GM19463 (cell line): ENCODE measurements around the gene WDR38.

Experiments
- ATAC-seq: cut with Tn5 transposase; IDR thresholded peaks from one replicate; pipeline ENCODE4 v1.9.1; 2021; ENCODE audit warnings: mild to moderate bottlenecking, moderate library complexity; ENCODE audit not compliant: unreplicated experiment

Gene WDR38, protein sequence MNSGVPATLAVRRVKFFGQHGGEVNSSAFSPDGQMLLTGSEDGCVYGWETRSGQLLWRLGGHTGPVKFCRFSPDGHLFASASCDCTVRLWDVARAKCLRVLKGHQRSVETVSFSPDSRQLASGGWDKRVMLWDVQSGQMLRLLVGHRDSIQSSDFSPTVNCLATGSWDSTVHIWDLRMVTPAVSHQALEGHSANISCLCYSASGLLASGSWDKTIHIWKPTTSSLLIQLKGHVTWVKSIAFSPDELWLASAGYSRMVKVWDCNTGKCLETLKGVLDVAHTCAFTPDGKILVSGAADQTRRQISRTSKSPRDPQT

DNA sequence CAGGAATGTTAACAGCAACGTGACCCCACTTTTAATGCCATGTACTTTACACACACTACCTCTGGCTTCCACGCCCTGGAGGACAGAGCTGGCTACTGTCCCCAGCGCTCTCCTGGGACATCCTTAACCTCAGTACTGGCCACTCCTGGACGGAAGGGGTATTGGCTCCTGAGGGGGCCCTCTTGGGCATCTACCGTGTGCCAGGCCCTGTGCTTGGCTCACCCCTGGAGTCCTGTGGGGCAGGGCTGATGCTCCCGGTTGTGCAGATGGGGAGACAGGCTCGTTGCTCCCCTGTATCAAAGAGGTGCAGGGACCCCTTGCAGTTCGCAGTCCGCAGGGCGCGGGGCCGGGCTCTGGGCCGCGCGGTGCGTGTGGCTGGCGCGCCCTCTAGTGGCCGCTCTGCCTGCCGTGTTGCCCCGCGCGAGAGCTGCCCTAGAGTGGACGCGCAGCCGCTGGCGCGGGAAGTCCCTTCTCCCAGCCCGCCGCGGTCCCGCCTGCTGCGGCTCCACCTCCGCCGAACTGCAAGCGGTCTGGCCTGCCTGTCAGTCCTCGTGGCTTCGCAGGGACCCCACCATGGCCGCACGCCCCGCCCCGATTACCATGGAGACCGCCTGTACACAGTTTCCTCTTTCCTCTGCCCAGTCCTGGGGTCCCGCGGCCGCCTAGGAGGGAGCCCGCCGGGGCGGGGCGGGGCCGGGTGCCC, at the start of gene WDR38:
Gene WDR38 (plus strand): TSS at position 632 of the 703 bp plus-strand sequence. CDS start 72 bp downstream, outside the sequence.
- ATAC-seq, result peak; percentile 81

DNA sequence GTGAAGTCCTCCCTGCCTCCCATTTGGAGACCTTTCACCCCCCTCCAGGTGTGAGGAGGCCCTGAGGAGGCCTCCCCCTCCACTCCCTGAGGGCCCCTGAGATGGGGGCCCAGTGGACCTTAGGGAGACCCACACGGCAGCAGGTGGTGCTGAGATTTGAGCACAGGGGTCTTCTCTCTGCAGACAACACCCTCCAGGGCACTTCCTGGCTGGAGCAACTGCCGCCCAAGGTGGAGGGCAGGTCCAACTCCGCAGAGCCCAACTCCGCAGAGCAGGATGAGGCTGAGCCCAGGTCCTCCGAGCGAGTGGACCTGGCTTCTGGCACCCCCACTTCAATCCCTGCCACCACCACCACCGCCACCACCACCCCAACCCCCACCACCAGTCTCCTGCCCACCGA, 49.3 kb upstream of the WDR38 start:
- no peak for ATAC-seq

DNA sequence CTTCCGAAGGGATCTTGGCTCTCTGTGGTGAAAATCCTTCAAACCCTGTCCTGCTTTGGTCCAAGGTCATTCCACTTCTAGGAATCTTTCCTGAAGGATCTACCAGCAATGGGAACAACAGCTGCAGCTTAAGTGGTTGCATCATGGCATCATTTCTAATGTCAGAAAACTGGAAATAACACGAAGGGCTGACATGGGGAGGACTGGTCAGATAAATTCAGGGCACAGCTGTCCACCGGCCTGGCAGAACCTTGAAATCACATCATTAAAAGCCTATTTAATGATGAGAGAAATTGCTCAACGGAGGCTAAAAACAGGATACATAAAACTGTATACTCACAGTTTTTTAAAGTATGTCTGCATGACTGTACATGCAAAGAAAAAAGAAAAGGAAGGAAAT, 48.1 kb upstream of the WDR38 start:
- ATAC-seq, result no peak

DNA sequence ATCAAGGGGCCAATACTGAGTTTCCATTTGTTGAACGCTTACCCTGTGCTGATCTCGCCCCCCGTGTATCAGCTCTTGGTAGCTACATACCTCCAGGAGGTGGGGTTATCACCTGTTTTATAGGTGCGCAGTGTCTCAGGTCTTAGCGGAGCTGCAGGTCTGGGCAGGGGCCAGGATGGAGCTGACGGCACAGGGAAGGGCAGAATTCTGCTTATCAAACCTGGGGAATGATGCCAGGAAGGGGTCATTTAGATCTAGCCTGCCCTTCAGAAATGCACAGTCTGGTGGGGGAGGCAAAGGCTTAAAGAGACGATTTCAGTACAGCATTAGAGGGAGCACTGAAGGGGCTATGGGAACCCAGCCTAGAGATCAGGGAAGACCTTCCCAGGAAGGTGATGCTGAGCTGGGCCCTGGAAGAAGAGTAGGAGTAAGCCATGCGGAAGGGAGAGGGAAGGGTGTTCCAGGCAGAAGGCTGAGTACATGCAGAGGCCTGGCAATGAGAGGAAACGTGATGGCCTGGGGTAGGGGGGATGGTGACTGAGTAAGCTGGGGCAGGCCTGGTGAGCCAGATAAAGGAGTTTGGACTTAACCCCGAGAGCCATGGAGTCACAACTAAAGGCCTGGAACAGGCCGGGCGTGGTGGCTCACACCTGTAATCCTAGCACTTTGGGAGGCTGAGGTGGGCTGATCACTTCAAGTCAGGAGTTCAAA, 44.9 kb upstream of the WDR38 start:
- ATAC-seq, result no peak

DNA sequence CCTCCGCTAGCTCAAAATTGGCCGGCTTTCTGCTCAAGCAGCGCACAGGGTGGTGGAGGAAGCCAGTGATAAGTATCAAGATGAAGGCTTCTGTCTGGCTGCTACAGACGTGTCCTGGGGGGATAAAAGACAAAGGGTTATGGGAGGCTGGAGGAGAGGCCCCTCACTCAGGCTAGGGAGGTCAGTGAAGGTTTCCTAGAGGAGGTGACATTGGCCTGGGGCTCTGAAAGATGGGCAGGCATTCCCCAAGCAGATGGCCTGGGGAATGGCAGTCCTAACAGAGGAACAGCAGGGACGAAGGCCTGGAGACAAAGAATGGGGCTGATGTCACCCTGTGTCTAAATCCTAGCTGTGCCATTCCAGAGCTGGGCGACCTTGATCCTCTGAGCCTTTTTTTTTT, 44.0 kb upstream of the WDR38 start:
- ATAC-seq, result no peak

DNA sequence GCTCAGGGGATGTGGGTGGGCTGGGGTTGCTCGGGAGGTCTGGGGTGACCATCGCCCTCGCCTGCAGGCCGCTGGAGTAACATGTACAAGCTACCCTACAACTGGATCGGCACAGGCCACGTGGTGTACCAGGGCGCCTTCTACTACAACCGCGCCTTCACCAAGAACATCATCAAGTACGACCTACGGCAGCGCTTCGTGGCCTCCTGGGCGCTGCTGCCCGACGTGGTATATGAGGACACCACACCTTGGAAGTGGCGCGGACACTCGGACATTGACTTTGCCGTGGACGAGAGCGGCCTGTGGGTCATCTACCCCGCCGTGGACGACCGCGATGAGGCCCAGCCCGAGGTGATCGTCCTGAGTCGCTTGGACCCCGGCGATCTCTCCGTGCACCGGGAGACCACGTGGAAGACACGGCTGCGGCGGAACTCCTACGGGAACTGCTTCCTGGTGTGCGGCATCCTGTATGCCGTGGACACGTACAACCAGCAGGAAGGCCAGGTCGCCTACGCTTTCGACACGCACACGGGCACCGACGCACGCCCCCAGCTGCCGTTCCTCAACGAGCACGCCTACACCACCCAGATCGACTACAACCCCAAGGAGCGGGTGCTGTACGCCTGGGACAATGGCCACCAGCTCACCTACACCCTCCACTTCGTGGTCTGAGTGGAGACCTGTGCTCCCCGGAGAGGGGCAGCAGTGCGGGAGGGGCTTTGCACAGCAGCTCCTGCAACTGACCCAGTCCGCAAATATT, 43.3 kb upstream of the WDR38 start:
- no peak for ATAC-seq

DNA sequence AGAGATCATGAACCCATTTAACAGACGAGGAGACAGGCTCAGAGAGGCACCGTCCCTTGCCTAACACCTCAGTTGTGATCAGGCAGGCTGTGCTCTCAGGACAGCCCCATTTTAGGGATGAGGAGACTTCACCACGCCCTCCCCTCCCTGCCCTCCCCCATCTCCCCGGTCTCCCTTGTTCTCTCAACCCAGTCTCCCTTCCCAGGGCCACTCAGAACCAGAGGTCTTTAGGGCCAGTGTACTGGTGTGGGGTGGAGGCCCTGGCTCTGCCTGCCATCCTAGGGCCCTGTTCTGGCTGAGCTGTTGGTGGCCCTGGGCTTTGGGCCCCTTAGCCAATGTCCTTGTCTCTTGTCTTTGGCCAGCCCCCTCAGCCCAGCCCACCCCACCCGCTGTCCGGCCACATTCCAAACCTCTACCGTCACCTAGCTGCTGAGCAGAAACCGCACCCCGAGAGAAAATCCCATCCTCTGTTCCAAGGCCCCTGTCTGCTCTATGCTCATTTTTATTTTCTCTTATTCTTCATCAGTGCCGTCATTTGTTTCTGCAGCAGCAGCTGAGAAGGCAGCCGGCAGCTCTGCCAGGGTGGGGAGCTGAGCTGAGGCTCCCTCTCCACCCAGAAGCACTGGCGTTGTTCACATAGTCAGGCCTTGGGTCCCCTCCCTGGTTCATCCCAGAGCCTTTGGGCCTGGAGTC, 42.5 kb upstream of the WDR38 start:
- no peak for ATAC-seq

DNA sequence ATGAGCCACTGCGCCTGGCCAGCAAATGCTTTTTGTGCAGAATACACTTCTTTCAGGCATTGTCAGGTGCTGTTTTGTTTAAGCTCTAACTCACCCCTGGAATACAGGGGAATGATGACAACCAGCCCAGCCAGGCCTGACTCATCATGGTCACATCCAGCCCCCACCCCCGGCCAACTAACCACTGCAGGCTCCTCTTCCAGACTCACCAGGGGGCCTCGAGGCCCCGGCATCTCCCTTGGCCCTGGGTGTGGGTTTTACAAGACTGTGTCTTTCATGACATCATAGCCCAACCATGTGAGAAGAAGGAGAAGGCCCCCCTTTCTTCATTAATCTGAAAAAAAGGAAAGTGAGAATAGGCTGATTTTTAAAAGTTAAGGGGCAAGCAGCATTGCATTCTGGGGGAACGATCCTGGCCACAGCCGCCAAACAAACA, 40.8 kb upstream of the WDR38 start:
- no peak for ATAC-seq

DNA sequence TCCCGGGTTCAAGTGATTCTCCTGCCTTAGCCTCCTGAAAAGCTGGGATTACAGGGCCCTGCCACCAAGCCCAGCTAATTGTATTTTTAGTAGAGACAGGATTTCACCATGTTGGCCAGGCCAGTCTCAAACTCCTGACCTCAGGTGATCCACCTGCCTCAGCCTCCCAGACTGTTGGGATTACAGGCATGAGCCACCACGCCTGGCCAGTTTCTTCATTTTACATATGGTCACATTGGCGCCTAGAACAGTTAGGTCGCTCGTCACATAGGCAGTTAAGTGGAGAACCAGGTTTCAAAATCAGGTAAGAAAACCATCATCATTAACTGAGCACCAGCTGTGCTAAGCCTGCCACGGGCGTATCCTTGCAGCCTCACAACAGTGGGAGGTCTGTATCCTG, 40.2 kb upstream of the WDR38 start:
- ATAC-seq, result no peak

DNA sequence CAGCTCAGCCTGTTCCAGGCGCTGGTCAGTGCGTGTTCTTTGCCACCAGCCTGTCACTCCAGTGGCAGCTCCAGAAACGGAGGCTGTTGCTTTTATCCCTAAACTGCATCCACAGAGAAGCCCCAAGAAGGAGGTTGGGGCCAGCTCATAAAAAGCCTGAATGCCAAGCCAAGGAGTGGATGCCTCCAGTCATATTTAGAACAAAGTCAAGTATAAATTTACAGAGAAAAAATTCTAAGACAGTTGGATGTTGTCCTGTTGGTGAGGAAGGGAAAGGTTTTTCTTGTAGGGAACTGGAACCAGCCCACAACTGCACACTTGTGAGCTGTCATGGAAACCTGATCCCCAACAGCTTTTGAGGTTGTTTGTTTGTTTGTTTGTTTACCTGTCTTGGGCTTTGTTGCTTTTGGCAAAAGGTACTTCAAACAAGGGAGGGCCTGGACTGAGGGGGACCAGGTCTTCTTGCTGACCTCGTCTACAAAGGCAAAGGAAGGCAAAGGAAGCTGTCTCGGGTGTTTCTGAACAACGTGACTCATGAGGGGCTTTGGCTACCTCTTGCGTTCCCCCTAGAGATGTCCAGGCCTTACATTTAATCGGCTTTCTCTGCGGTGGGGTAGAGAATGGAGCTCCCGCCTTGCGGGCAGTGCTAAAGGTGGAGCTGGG, 39.6 kb upstream of the WDR38 start:
- ATAC-seq, result no peak

DNA sequence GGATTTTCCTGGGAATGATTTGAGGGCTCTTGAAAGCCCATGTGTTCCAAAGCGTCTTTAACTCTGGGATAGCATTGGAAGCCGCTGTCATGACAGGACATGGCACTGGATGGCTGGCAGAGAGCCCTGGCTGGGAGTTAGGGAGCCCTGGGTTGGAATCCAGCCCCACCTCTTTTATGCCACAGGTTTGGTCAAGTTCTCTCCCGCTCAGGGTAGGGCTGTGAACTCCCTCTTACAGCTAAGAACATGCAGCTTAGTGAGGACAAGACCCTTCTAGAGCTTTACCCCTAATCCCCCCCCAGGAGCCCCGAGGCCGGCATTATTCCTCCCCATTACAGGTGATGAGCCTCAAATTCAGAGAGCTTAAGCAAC, 39.1 kb upstream of the WDR38 start:
- ATAC-seq, result no peak

DNA sequence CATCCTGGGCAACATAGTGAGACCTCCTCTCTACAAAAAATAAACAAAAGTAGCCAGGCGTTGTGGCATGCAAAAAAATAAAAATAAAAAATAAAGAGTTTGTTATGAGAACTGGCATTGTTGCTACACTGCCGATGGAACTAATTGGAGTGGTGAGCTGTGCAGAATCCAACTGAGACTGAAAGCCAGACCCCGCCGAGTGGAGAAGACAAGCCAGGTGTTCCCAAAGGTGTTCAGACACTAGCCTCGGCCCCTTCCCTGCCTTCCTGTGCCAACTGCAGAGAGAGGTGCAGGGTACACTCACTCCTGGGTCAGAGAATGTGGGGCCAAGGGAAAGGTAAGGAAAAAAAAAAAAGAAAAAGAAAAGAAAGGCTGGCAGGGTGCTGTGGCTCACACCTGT, 37.7 kb upstream of the WDR38 start:
- ATAC-seq, result no peak

DNA sequence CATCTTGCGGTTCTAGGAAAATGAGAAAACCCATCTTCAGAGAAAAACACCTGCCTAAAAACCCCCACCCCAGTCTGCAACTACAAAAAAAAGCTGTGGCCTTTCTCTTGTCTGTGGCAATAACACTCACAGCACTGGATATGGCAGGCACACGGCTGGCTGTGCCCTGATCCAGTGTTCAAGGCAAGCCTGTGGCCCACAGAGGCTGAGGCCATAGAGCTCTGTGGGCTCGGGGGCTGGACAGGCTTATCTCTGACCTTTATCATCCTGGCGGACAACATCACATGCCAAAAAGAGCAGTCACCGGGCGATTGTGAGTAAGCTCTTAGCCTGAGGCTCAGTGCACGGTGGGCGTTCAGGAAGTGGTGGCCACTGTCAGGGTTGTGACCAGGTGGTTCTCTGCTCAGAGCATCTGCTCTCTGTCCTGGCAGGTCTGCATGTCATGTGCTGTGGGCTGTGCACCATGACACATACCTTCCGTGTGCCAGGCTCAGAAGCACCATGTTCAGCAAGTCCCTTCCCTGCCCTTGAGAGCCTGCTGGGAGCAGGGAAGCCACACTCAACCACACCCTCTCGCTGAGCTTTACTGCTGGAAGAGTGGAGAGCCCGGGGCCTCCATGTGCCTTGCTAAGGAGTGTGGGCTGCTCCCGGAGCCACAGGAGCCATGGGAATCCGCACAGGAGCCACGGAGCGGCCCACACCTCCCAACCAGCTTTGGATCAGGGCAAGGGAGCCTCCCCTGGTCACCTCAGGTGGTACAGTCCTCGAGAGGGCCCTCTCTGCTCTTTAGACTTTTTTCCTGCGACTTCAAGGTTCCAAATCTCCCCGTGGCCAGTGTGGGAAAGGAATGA, 34.6 kb upstream of the WDR38 start:
- ATAC-seq, result no peak

DNA sequence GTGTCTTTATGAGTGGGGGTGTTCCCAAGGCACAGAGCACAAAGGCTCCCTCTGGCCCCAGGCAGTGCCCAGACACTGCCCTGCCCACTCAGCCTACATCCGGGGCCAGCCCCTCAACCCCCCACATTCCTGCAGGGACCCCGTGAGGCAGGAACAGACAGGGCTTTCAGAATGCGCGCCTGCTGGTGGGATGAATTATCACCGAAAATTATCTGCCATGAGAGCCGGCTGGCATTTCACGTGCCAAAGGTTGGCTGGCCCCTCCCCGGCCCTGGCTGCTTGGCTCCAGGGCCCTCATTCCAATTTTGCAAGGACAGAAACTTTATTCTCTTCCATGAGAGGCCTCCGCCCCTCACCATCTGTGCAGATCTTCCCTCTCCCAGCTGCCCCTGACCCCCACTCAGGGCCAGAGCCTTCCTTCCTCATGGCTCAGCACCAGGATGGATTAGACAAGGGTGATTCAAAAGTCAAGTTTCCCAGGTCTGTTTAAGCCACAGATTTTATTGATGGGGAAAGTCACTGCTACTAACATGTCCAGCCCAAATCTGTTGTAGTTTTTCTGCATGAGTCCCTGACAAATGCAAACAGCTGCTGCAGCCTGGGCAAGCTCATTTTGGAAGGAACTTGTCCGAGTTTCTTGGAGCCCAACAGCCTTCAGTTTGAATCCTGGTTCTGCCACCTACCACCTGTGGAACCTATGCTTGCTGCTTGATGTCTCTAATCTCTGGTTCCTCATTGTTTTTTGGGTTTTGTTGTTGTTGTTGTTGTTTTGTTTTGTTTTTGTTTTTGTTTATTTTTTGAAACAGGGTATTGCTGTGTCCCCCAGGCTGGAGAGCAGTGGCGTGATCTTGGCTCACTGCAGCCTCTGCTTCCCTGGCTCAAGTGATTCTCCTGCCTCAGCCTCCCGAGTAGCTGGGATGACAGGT, 32.3 kb upstream of the WDR38 start:
- ATAC-seq, result no peak

DNA sequence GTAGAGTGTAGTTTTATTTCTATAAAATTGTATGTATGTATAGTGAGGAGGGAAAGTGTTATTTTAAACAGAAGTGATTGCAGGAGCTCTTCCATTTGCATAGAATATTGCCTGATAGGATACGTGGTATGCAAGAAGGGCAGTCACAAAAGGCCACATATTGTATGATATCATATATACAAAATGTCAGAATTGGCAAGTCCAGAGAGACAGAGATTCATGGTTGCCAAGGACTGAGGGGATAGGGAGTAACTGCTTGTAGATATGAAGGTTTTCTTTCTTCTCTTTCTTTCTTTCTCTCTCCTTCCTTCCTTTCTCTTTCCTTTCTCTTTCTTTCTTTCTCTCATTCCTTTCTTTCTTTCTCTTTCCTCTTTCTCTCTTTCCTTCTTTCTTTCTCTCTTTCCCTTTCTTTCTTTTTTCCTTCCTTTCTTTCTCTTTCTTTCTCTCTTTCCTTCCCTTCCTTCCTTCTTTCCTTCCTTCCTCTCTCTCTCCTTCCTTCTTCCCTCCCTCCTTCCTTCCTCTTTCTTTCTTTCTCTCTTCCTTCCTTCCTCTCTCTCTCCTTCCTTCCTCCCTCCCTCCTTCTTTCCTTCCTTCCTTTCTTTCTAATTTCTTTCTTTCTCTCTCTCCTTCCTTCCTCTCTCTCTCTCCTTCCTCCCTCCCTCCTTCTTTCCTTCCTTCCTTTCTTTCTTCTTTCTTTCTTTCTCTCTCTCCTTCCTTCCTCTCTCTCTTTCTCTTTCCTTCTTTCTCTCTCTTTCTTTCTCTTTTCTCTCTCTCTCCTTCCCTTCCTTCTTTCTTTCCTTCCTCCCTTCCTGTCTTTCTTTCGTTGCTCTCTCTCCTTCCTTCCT, 24.5 kb upstream of the WDR38 start:
- ATAC-seq, result no peak

DNA sequence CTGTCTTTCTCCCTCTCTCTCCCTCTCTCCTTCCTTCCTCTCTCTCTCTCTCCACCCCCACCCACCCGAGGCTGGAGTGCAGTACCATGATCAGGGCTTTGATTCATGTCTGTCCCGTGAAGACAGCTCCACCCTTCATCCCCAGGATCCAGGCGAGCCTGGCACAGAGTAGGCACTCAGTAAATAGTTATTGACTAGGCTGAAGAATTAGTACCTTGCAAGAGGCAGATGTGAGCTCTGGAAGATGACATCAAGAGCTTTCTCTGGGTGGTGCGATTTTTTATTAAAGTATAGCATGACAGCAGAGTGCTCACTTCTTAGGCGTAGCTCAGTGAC, 24.0 kb upstream of the WDR38 start:
- ATAC-seq, result no peak

DNA sequence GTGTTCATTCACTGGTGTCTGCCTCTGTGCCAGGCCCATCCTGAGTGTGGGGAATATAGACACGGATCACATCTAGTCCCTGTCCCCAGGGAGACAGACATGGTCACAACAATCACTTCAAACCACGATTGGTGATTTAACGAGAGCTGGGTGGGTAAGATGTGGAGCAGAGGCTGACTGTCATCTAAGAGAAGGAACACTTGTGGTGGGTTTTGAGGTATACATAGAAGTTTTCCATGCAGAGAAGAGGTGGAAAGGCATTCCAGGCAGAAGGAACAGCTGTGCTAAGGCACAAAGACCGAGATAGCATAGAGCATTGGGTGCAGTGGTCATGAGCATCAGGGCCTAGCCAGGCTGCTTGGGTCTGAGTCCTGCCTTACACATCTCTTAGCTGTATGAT, 22.7 kb upstream of the WDR38 start:
- no peak for ATAC-seq
